Transverse colon (tissue), 4 donors: ENCODE results near the gene SBF2. TPM values are rescaled to one million over a fixed set of nuclear protein-coding genes. Genes with fewer than 3 reads are reported as not detected.

Experiments used
- DNase-seq: peaks from one replicate; pipeline ENCODE4 v3.0.0-alpha.2; 2019
- H3K27ac ChIP-seq, 4 donors: fragments of 200-600 bp; sonication (generic); 2 replicates each; pipeline ENCODE4 v1.5.1; 2016 to 2018; ENCODE audit warnings: inconsistent platforms in 4 of 4
- H3K27me3 ChIP-seq: fragments of 200-600 bp; sonication (generic); 2 replicates; pipeline ENCODE4 v1.5.1; 2017; ENCODE audit warnings: inconsistent platforms
- H3K36me3 ChIP-seq, 4 donors: fragments of 200-600 bp; sonication (generic); 2 replicates each; pipeline ENCODE4 v1.5.1; 2017 to 2019; ENCODE audit warnings: inconsistent platforms in 4 of 4
- H3K4me1 ChIP-seq, 4 donors: fragments of 200-600 bp; sonication (generic); 2 replicates each; pipeline ENCODE4 v1.5.1; 2017 to 2020; ENCODE audit warnings: inconsistent platforms in 4 of 4
- H3K4me3 ChIP-seq, 4 donors: fragments of 200-600 bp; sonication (generic); 1 replicate in 1 of 4; 2 replicates in 3 of 4; pipeline versions ENCODE4 v1.5.1 to v1.6.1; 2017 to 2019; ENCODE audit warnings: inconsistent platforms in 4 of 4
- H3K9me3 ChIP-seq, 2 donors: fragments of 200-600 bp; sonication (generic); 2 replicates each; pipeline ENCODE4 v1.5.1; 2017 to 2019; ENCODE audit warnings: inconsistent platforms in 2 of 2
- CTCF ChIP-seq, 5 experiments: fragments of 200-600 bp in 3 of 5; fragments of 450-650 bp in 2 of 5; sonication (generic) in 3 of 5; IDR thresholded peaks; 1 replicate in 2 of 5; 2 replicates in 3 of 5; pipeline ENCODE4 v1.5.1; 2016 to 2017; ENCODE audit warnings: antibody characterized with exemption in 5 of 5, inconsistent platforms in 3 of 5, mild to moderate bottlenecking in 2 of 5, moderate library complexity in 1 of 5
- EP300 ChIP-seq: sonication (generic); formaldehyde crosslinking; IDR thresholded peaks from one replicate; pipeline ENCODE4 v1.6.1; 2017; ENCODE audit warnings: antibody characterized with exemption, low read depth
- POLR2A ChIP-seq: fragments of 450-650 bp; IDR thresholded peaks from one replicate; pipeline ENCODE4 v1.6.1; 2016; ENCODE audit warnings: antibody characterized with exemption, mild to moderate bottlenecking, moderate library complexity
- POLR2AphosphoS5 ChIP-seq, 3 donors: sonication (generic); formaldehyde crosslinking; IDR thresholded peaks; one replicate each; pipeline ENCODE4 v1.6.1; 2016; ENCODE audit warnings: antibody characterized with exemption in 3 of 3
- WGBS, 2 donors: methylation state at CpG; one replicate each; pipeline ENCODE4 v1.1.5; 2018; ENCODE audit warnings: low coverage in 1 of 2; 5-methylcytosine and 5-hydroxymethylcytosine counted together
- in situ Hi-C, 4 donors: fragments of 200-750 bp; cut with MboI; loops; one replicate each; pipeline versions ENCODE4 v1.15.0 to v1.15.1; 2017; ENCODE audit warnings: low sequenced_read_pairs in 3 of 4, low pct_ligation_motif_present in 1 of 4, low pct_unique_long_range_greater_than_20kb in 1 of 4
- intact Hi-C: fragments of 100-400 bp; cut with DNase I; formaldehyde crosslinking; loops from one replicate; pipeline ENCODE4 v1.15.1; 2023; ENCODE audit warnings: low total_unique reads
- total RNA-seq, 4 donors: library from RNA; depleted of rRNA; stranded (reverse); fragments of >200 nt; gene quantifications; one replicate each; pipeline ENCODE4 v1.1.0, GENCODE V29; 2016

The SBF2 gene
- total RNA-seq, 4 donors from 2014 or later = 46.4 to 71.0 (median 54.8) TPM

GRCh38 chr11:9853929-9854552 is 440.0 kb downstream of the SBF2 start:
- Histone ChIP-seq H3K36me3 (peaks cover 0 to 17% (median 2%) of the 10 kb centered on the region in 4 donors), H3K4me1 (peaks cover 0 to 10% (median 2%) of the 10 kb centered on the region in 4 donors), H3K27me3 (no peaks in the 10 kb centered on the region), H3K9me3 (no peaks in the 10 kb centered on the region), H3K27ac (no peak overlapping the region), H3K4me3 (no peak overlapping the region)
- WGBS, 2 donors = 75 to 85% methylated on average over 1 of the region's 1 CpG
- no peak for DNase-seq
- TF ChIP-seq POLR2AphosphoS5 (IDR thresholded peaks at IDR 0.05) (no peak), EP300 (no peak), CTCF (IDR thresholded peaks at IDR 0.05) (no peak), POLR2A (no peak)
- intact Hi-C loops (no loop called here), in situ Hi-C loops (loop anchor here in 2 of 4 donors (25.0 kb wide), 1 partner anchor 458 kb away; the partner anchor contains the start of gene ADM (in 2 of the 2))

- Histone ChIP-seq H3K27ac (no peak overlapping the region), H3K36me3 (peaks cover 0 to 17% (median 7%) of the 10 kb centered on the region in 4 donors), H3K27me3 (no peaks in the 10 kb centered on the region), H3K9me3 (no peaks in the 10 kb centered on the region), H3K4me3 (no peak overlapping the region), H3K4me1 (no peaks in the 10 kb centered on the region)
- TF ChIP-seq POLR2A = no peak
- no peak for TF ChIP-seq POLR2AphosphoS5 (IDR thresholded peaks at IDR 0.05)
- TF ChIP-seq EP300 = no peak
- no peak for TF ChIP-seq CTCF (IDR thresholded peaks at IDR 0.05)
- WGBS, 2 donors = 83 to 84% methylated on average over 2 of the region's 2 CpGs
- in situ Hi-C loops (loop anchor here in 2 of 4 donors (25.0 kb wide), 1 partner anchor 460 kb away; the partner anchor contains the start of gene ADM (in 2 of the 2)), intact Hi-C loops (no loop called here)
- no peak for DNase-seq
Measured at GRCh38 chr11:9852465-9852864, 441.6 kb downstream of the SBF2 start.

- no peak overlapping the region for H3K4me3 ChIP-seq
- no peak overlapping the region for H3K27ac ChIP-seq
- TF ChIP-seq POLR2AphosphoS5 (IDR thresholded peaks at IDR 0.05) = no peak
- TF ChIP-seq EP300 = no peak
- no peak for TF ChIP-seq POLR2A
- no peak for TF ChIP-seq CTCF (IDR thresholded peaks at IDR 0.05)
- no peaks in the 10 kb centered on the region for H3K4me1 ChIP-seq
- DNase-seq = no peak
- H3K9me3 ChIP-seq = no peaks in the 10 kb centered on the region
- intact Hi-C loops (no loop called here), in situ Hi-C loops (loop anchor here in 2 of 4 donors (25.0 kb wide), 1 partner anchor 461 kb away; the partner anchor contains the start of gene ADM (in 2 of the 2))
- peaks cover 0 to 21% (median 8%) of the 10 kb centered on the region in 4 donors for H3K36me3 ChIP-seq
- 83 to 96% methylated on average over 4 of the region's 4 CpGs for WGBS, 2 donors
- H3K27me3 ChIP-seq = no peaks in the 10 kb centered on the region
Measured at GRCh38 chr11:9851366-9851765, 442.7 kb downstream of the SBF2 start.

- DNase-seq = no peak
- Histone ChIP-seq H3K27me3 (no peaks in the 10 kb centered on the region), H3K4me1 (no peaks in the 10 kb centered on the region), H3K27ac (no peak overlapping the region), H3K9me3 (no peaks in the 10 kb centered on the region), H3K4me3 (no peak overlapping the region), H3K36me3 (peaks cover 0 to 25% (median 4%) of the 10 kb centered on the region in 4 donors)
- 90 to 94% methylated on average over 1 of the region's 1 CpG for WGBS, 2 donors
- in situ Hi-C loops (loop anchor here in 2 of 4 donors (25.0 kb wide), 1 partner anchor 462 kb away; the partner anchor contains the start of gene ADM (in 2 of the 2)), intact Hi-C loops (no loop called here)
- TF ChIP-seq POLR2A (no peak), CTCF (IDR thresholded peaks at IDR 0.05) (no peak), POLR2AphosphoS5 (IDR thresholded peaks at IDR 0.05) (no peak), EP300 (no peak)
Measured at GRCh38 chr11:9850224-9850895, 443.7 kb downstream of the SBF2 start.
